Neural cell (in vitro differentiated cells): ENCODE measurements around the gene CADPS2. TPM values are rescaled to one million over a fixed set of nuclear protein-coding genes. Genes with fewer than 3 reads are reported as not detected.

Experiments used
- H2AFZ ChIP-seq: fragments of 200-600, 300-800 bp; sonication (generic), shearing (Covaris generic); 2 replicates; pipeline ENCODE4 v1.6.0; 2014; ENCODE audit warnings: low read depth, mild to moderate bottlenecking, antibody characterized with exemption, low read length, moderate library complexity
- H3F3A ChIP-seq: fragments of 200-600 bp; shearing (Covaris generic); 2 replicates; pipeline ENCODE4 v1.6.1; 2016; ENCODE audit warnings: mild to moderate bottlenecking, moderate library complexity, mixed read lengths, antibody characterized with exemption, low read length; ENCODE audit not compliant: insufficient read depth, poor library complexity, severe bottlenecking
- H3K27ac ChIP-seq: fragments of 200-600, 300-800 bp; sonication (generic), shearing (Covaris generic); 2 replicates; pipeline ENCODE4 v1.5.1; 2014; ENCODE audit warnings: mild to moderate bottlenecking, low read length, moderate library complexity
- H3K27me3 ChIP-seq: fragments of 300-800, 200-600 bp; sonication (generic), shearing (Covaris generic); 2 replicates; pipeline ENCODE4 v1.6.0; 2014; ENCODE audit warnings: mild to moderate bottlenecking, low read depth, low read length, moderate library complexity; ENCODE audit not compliant: insufficient read depth
- H3K36me3 ChIP-seq: fragments of 300-800, 200-600 bp; sonication (generic), shearing (Covaris generic); 2 replicates; pipeline ENCODE4 v1.5.1; 2014; ENCODE audit warnings: mild to moderate bottlenecking, antibody characterized with exemption, low read length, moderate library complexity; ENCODE audit not compliant: insufficient read depth
- H3K4me2 ChIP-seq: fragments of 300-800, 200-600 bp; sonication (generic), shearing (Covaris generic); 2 replicates; pipeline ENCODE4 v1.6.0; 2014; ENCODE audit warnings: mild to moderate bottlenecking, low read length
- H3K4me3 ChIP-seq: fragments of 300-800, 200-600 bp; sonication (generic), shearing (Covaris generic); 2 replicates; pipeline ENCODE4 v1.5.1; 2014; ENCODE audit warnings: mild to moderate bottlenecking, low read length, moderate library complexity
- H3K79me2 ChIP-seq: fragments of 200-600 bp; shearing (Covaris generic); replicated peaks from 2 replicates; pipeline ENCODE4 v1.6.0; 2014; ENCODE audit warnings: mild to moderate bottlenecking, low read length, moderate library complexity; ENCODE audit not compliant: insufficient read depth
- H3K9ac ChIP-seq: fragments of 300-800, 200-600 bp; sonication (generic), shearing (Covaris generic); 2 replicates; pipeline ENCODE4 v1.6.1; 2016; ENCODE audit warnings: mild to moderate bottlenecking, low read length, mixed read lengths
- H3K9me2 ChIP-seq: fragments of 200-600 bp; shearing (Covaris generic); 2 replicates; pipeline ENCODE4 v1.6.1; 2016; ENCODE audit warnings: mild to moderate bottlenecking, low read length, mixed read lengths; ENCODE audit not compliant: insufficient read depth
- H3K9me3 ChIP-seq: fragments of 200-600, 300-800 bp; sonication (generic), shearing (Covaris generic); 2 replicates; pipeline ENCODE4 v1.6.1; 2016; ENCODE audit warnings: mild to moderate bottlenecking, mixed run types, low read length, moderate library complexity, mixed read lengths
- H4K20me1 ChIP-seq: fragments of 200-600 bp; shearing (Covaris generic); 2 replicates; pipeline ENCODE4 v1.6.1; 2016; ENCODE audit warnings: mild to moderate bottlenecking, mixed run types; ENCODE audit not compliant: insufficient read depth
- CTCF ChIP-seq: fragments of 450-650 bp; IDR thresholded peaks from 2 replicates; pipeline ENCODE4 v1.5.1; 2014; ENCODE audit warnings: antibody characterized with exemption, mild to moderate bottlenecking, moderate library complexity; ENCODE audit not compliant: poor library complexity, severe bottlenecking
- EP300 ChIP-seq: fragments of 450-650 bp; conservative IDR thresholded peaks from 2 replicates; pipeline ENCODE4 v1.6.1; 2014; ENCODE audit warnings: antibody characterized with exemption, mild to moderate bottlenecking, moderate library complexity; ENCODE audit not compliant: poor library complexity, severe bottlenecking
- EZH2 ChIP-seq: fragments of 200-600, 300-800 bp; shearing (Covaris generic), sonication (generic); IDR thresholded peaks from 2 replicates; pipeline ENCODE4 v1.6.1; 2014; ENCODE audit warnings: antibody characterized with exemption, low read length, borderline replicate concordance, mild to moderate bottlenecking; ENCODE audit not compliant: insufficient read depth, poor library complexity, severe bottlenecking
- MXI1 ChIP-seq: fragments of 450-650 bp; conservative IDR thresholded peaks from 2 replicates; pipeline ENCODE4 v1.6.1; 2014; ENCODE audit warnings: antibody characterized with exemption, mild to moderate bottlenecking; ENCODE audit not compliant: poor library complexity, severe bottlenecking
- POLR2AphosphoS5 ChIP-seq: IDR thresholded peaks from 2 replicates; pipeline ENCODE4 v1.6.1; 2012
- RAD21 ChIP-seq: fragments of 450-650 bp; conservative IDR thresholded peaks from 2 replicates; pipeline ENCODE4 v1.6.1; 2014; ENCODE audit warnings: antibody characterized with exemption, mild to moderate bottlenecking, moderate library complexity
- SMC3 ChIP-seq: fragments of 450-650 bp; conservative IDR thresholded peaks from 2 replicates; pipeline ENCODE4 v1.6.1; 2014; ENCODE audit warnings: antibody characterized with exemption, mild to moderate bottlenecking, moderate library complexity; ENCODE audit not compliant: poor library complexity
- TAF1 ChIP-seq: IDR thresholded peaks from 2 replicates; pipeline ENCODE4 v1.6.1; 2012; ENCODE audit warnings: low read depth
- polyA plus RNA-seq: library from polyadenylated mRNA; depleted of rRNA; stranded (reverse); fragments of >200 nt; gene quantifications from 2 replicates; pipeline ENCODE4 v1.2.3, GENCODE V29; 2014
- TF ChIP-seq, protein P1 (sequence below): IDR thresholded peaks from 2 replicates; pipeline ENCODE4 v1.6.1; 2012; ENCODE audit warnings: borderline replicate concordance

The CADPS2 gene
- polyA plus RNA-seq, 1 donor from 2014 or later: 5.9 TPM

DNA sequence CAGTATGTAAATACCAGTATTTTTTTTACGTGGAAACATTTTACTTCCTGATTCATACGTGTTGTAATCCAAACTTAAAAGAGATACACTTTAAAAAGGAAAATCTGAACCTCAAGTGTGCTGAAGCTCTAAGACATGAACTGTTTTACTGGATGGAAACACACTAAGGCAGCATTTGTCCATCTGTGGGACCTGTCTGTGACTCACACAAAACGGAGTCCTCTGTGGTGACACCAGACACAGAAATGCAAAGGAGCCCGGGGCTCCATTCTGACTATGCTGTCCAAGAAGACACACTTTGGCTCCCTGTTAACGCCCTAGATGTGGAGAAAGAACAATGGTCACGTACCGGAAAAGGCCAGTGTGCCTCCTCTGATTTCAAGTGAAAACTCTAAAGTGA, 211.2 kb downstream of the CADPS2 start:
- Histone ChIP-seq H3K4me3 (no peak overlapping the region), H3K27me3 (no peaks in the 10 kb centered on the region), H3K4me2 (no peak overlapping the region), H3K9ac (no peak overlapping the region), H3F3A (no peaks in the 10 kb centered on the region), H4K20me1 (no peaks in the 10 kb centered on the region), H3K27ac (no peak overlapping the region), H3K9me3 (no peaks in the 10 kb centered on the region), H3K36me3 (no peaks in the 10 kb centered on the region), H3K79me2 (no peaks in the 10 kb centered on the region), H2AFZ (no peak overlapping the region), H3K9me2 (no peaks in the 10 kb centered on the region)
- TF ChIP-seq, protein P1, sequence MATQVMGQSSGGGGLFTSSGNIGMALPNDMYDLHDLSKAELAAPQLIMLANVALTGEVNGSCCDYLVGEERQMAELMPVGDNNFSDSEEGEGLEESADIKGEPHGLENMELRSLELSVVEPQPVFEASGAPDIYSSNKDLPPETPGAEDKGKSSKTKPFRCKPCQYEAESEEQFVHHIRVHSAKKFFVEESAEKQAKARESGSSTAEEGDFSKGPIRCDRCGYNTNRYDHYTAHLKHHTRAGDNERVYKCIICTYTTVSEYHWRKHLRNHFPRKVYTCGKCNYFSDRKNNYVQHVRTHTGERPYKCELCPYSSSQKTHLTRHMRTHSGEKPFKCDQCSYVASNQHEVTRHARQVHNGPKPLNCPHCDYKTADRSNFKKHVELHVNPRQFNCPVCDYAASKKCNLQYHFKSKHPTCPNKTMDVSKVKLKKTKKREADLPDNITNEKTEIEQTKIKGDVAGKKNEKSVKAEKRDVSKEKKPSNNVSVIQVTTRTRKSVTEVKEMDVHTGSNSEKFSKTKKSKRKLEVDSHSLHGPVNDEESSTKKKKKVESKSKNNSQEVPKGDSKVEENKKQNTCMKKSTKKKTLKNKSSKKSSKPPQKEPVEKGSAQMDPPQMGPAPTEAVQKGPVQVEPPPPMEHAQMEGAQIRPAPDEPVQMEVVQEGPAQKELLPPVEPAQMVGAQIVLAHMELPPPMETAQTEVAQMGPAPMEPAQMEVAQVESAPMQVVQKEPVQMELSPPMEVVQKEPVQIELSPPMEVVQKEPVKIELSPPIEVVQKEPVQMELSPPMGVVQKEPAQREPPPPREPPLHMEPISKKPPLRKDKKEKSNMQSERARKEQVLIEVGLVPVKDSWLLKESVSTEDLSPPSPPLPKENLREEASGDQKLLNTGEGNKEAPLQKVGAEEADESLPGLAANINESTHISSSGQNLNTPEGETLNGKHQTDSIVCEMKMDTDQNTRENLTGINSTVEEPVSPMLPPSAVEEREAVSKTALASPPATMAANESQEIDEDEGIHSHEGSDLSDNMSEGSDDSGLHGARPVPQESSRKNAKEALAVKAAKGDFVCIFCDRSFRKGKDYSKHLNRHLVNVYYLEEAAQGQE: no peak
- no peak for TF ChIP-seq RAD21
- no peak for TF ChIP-seq CTCF
- no peak for TF ChIP-seq MXI1
- no peak for TF ChIP-seq EP300
- TF ChIP-seq SMC3: no peak
- no peak for TF ChIP-seq TAF1
- TF ChIP-seq POLR2AphosphoS5: no peak
- TF ChIP-seq EZH2: no peak

DNA sequence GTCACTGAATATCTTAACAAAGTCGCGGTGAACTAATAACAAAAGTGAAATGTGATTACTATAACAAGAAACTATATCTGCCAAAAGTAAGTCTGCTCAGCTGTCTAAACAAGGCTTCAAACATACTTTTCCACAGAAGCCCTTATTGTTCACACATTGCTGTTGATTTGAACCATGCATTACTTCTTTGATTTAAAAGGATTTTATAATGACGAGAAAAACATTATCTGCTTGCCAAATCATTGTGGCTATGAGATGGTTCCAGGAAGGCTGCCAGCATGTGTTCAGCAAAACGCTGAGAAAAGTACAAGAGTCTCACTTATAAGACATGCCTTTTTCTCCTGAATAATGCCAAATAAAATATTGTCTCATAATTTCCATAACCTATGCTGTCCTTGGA, 211.8 kb downstream of the CADPS2 start:
- no peak overlapping the region for H3K27ac ChIP-seq
- no peaks in the 10 kb centered on the region for H3K9me3 ChIP-seq
- no peak overlapping the region for H2AFZ ChIP-seq
- H3F3A ChIP-seq: no peaks in the 10 kb centered on the region
- no peaks in the 10 kb centered on the region for H3K79me2 ChIP-seq
- H3K4me2 ChIP-seq: no peak overlapping the region
- H3K9me2 ChIP-seq: no peaks in the 10 kb centered on the region
- TF ChIP-seq, protein P1: no peak
- TF ChIP-seq EP300 (no peak), EZH2 (no peak), SMC3 (no peak), MXI1 (no peak), TAF1 (no peak), RAD21 (no peak), POLR2AphosphoS5 (no peak), CTCF (no peak)
- no peak overlapping the region for H3K9ac ChIP-seq
- H3K27me3 ChIP-seq: no peaks in the 10 kb centered on the region
- no peaks in the 10 kb centered on the region for H4K20me1 ChIP-seq
- H3K4me3 ChIP-seq: no peak overlapping the region
- H3K36me3 ChIP-seq: no peaks in the 10 kb centered on the region
